ENCODE measurements around the gene CACNA1A.
"Not testable (repeated sequence)": the region's sequence is repeated elsewhere in the genome, so short reads cannot be mapped to it uniquely, and the experiment has no call there.

Gene CACNA1A

DNA sequence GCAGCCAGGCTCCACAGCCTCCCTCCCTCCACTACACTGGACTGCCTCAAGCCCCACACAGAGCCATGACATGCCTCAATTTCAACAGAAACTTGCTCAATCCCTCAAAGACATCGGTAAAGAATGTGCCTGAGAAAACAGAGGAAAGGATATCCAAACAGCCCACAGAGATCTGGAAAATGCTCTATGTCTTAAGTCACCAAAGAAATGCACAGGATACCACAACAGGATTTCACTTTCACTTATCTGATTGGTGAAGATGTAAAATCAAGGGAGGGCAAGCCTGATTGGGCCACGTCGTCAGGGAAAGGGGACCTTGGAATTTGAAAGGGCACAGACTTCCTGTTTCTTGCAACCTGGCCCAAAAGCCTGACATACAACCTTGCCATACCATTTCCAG, 14.2 kb downstream of the CACNA1A start:
- no peak for DNase-seq

DNA sequence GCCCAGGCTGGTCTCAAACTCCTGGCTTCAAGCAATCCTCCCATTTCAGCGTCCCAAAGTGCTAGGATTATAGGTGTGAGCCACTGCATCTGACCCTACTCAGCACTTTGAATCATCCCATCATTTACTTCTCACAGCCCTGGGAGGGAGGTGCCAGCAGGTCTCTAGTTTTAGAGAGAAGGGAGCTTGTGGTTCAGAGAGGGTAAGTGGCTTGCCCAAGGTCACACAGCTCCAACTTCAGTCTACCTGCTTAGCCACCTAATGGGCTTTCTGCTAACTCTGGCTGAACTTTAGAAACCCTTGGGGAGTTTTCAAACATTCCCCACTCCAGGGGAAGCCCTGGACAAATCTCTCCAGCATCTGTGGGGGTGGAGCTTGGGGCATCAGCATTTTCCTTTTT, 18.3 kb downstream of the CACNA1A start:
- DNase-seq: no peak

DNA sequence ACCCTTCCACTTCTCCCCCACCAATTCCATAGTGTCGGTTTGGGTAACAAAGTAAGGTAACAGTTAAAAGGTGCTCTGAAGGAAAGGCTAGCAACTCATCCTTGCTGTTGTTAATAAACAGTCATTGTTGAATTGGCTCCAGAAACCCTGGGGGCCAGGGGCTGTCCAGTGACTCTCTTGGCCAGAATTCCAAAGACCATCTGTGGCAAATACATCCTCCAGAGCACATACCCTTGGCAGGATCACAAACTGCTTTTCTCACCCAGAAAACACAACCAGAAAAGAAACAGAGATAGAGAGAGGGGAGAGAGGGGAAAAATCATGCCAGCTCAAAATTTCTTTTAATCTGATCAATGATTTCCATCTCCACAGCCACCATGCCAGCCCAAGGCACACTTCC, 22.1 kb downstream of the CACNA1A start:
- no peak for DNase-seq

DNA sequence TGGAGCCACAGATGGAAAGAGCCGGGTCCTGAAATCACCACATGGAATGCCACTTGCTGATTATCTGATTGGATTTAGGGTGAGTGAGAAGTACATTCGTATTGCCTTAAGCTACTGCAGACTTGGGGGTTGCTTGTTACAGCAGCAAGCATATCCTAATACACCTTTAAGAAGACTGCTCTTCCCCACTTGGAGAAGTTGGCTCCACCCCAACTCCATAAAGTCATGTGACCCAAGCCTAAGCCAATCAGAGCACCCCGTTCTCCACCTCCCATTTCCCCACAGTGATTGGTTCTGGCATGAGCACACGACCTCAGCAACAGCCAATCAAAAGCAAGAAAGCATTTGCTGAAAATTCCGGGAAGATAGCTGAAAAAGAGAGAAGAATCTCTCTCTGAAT, 23.1 kb downstream of the CACNA1A start:
- no peak for DNase-seq

DNA sequence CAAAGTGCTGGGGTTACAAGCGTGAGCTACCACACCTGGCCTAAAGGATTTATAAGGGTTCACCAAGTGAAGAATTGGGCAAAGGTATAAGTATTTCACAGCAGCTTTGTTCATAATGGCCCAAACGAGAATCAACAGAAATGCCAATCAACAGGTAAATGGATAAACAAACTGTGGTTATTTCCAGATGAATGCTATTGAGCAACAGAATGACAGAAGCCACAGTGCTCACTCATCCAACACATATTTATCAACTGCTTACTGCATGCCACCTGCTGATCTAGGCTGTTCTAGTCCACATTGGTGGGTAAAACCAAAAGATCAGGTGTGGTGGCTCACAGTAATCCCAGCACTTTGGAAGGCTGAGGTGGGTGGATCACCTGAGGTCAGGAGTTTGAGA, 27.7 kb downstream of the CACNA1A start:
- DNase-seq: no peak

DNA sequence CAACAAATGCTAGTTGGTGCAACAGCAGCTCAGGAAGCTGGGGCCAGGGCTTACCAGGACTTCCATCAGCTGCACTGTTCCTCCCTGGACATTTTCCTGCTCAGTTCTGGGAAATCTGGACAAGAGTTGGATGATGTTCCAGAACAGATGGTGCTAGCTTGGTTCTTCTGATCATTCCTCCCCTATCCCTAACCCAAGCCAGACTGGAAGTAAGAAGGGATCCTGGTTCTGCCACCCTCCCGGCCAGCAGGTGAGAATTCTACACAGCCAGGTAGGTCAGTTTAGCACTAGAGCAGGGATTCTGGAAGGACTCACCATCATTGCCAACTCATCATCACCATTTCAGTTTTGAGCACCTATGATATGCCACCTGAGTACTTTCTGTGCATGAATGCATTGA, 30.2 kb downstream of the CACNA1A start:
- no peak for DNase-seq

DNA sequence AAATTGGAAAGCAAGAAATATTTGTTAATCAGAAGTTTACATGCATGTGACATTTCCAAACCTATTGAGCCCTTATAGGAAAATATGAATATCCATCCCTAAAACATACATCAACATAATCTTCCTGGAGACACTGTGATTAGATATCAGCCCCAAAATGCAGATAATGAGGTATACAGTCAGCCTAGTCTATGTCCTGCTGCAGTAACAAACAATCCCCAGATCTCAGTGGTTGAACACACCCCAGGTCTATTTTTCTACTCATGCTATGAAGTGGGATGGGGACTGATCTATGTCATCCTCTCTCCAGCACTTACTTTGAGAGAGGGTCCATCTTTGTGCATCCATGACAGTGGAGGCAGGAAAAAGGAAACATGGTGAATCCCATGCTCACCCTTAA, 31.2 kb downstream of the CACNA1A start:
- no peak for DNase-seq

DNA sequence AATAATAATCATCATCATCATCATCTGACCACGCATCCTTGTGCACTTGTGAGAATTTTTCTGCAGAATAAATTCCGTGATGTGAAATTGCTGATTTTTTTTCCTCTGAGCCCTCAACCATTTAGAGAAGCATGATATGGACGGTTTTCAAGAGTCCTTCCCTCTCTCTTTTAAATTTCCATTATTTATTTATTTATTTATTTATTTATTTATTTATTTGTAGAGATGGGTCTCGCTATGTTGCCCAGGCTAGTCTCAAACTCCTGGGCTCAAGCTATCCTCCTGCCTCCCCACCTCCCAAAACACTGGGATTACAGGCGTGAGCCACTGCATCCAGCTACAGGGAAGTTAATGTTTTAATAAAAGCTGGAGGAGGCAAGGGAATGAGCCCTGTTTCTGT, 39.6 kb downstream of the CACNA1A start:
- no peak for DNase-seq

DNA sequence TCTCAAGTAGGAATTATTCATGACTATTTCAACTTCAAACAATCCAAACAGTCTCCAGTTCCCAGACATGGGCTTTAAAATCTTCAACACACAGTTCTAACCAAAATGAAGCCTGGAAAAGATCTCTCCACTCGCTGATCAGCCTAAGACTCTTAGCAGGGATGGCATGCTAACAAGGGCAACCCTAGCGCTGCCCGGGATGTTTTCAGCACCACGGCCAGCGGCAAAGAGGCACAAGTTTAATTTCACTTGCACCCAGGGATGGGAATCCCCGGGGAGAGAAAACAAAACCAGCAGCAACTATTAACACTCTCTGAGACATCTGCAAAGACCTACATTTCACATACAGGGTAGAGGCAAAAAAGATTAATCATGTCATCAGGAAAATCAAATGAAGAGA, 43.0 kb downstream of the CACNA1A start:
- DNase-seq: no peak

DNA sequence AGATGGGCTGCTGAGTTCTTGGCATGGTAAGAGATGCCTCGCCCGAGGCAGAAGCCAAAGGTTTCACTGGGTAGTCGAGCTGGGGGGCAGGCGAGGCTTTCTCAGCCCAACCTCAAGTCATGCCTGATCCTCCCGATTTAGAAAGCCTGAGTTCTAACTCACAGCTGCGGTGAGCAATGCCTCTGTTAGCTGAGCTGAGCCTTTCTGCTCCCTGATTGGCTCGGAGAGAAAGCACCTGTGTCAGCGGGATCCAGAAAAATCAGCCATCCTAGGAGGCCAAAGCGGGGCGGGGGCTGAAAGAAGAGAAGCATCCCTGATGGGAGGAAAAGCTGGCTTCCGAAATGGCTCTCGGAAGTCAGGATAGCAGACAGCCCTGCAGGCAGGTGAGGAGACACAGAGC, 44.7 kb downstream of the CACNA1A start:
- no peak for DNase-seq

DNA sequence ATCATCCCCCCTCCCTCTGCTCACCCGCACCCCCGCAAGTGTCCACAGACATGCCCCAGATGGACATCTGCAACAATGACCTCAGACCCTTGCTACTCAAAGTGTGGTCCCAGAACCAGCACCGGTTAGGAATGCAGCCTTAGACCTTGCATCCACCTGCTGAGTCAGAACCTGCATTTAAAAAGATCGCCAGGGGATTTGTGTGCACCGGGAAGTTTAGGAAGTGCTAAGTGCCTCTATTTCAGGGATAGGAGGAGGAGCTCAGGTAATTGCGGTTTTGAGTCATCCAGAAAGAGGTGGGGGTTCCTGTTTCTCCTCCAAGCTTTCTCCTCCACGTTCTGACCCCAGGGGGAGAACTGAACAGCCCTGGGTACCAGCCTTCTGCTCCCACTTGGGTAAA, 46.2 kb downstream of the CACNA1A start:
- DNase-seq: no peak

DNA sequence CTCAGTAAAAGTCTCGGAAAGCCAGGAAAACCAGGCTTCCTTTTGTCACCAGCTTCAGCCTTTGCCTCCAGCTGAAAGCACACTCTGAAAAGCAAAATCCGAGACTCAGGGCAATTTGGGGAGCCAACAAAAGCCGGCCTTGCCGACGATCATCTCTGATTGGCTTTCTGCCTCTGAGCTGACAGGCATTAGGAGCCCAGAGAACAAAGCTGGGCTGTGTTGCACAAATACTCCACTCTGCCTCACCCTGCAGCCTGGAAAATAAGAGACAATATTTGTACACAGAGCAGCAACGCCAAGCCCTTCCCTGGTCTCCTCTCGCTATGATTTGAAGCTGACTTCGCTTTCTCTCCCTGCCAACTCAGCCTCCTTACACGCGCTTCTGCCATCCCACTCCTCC, 46.9 kb downstream of the CACNA1A start:
- DNase-seq: no peak

DNA sequence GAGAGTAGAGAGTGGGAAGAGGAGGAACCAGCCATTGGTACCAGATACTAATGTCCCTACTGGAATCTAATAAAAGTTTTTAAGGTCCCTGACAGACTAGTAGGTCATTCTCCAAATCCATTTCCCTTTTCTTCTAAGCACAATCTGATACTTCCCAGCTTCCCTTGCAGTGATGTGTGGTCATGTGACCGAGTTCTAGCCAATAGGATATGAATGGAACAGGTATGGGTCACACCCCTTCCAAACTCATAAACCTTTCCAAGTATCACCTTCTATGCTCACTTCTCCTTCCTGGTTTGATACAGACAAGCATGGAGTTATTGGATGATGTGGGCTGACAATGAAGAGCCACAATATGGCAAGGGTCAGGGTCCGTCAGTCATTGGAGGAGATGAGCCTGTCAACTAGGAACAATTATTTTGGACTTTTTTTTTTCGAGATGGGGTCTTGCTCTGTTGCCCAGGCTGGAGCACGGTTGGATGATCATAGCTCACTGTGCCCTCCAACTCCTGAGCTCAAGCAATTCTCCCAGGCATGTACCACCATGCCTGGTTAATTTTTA, 54.8 kb downstream of the CACNA1A start:
- no peak for DNase-seq

DNA sequence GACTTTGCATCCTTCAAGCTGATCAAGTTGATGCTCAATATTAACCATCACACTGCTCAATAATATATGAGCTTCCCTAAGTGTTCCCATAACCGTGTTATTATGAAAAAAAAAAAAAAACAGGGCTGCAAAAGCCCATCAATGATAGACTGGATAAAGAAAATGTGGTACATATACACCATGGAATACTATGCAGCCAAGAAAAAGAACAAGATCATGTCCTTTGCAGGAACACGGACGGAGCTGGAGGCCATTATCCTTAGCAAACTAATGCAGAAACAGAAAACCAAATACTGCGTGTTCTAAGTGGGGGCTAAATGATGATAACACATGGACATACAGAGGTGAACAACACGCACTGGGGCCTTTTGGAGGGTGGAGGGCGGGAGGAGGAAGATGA, 58.3 kb downstream of the CACNA1A start:
- no peak for DNase-seq

DNA sequence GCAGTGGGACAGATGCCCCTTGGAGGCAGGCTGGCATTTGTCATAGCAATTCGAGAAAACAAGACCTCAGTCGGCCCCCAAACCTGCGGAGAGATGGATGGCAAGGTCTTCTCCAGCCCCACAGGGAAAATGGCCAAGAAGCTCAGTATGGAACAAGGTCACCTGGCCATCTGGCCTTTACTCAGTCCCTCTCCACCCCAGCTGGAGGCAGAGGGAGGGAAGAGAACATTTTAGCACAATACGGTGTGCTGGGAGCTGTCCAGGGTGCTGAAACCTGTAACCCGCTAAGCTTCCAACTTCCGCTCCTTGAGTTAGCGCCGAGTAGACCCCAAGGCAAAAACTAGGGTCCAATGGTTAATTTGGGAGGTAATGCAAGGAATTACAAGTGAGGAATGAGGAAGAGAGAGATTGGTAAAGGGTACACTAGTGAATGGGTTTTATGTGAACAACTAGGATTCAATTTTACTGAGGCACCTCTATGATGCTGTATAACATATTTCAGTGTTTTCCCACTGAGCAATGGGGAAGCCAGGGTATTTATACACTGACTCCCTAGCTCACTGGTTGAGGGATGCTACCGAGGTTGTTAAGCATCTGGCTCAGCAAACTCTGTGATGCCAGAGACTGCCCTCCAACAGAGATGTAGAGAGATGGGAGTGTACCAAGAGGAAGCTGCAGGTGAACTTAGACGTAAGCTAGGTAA, 64.3 kb downstream of the CACNA1A start:
- DNase-seq: no peak

DNA sequence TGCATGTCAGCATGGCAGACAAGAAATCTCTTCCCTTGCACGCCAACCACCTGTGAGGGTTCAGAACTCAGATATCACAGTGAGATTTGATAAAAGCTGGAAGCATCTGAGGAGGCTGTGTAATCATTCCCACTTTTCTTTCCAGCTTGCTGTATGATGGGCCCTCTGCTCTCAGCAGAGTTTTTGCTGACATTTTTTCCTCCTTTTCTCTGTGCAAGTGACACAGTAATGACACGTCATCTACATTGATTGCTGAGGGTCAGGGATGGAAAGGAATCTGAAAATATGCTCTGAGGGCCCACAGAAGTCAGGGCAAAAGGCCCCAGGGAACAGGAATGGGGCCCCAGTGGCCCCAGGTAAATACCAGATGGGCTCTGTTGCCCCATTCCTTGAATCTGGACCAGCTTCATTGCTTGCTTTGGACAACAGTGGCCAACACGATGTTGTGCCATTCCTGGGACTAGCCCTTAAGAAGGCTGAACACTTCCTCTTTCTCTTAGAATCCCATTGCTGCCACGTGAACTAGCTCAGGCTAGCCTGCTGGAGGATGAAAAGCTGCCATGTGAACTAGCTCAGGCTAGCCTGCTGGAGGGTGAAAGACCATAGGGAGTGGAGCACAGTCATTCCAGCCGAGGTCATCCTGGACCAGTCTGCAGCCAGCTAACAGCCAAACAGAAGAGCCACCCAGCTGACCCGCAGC, 68.2 kb downstream of the CACNA1A start:
- DNase-seq: no peak

DNA sequence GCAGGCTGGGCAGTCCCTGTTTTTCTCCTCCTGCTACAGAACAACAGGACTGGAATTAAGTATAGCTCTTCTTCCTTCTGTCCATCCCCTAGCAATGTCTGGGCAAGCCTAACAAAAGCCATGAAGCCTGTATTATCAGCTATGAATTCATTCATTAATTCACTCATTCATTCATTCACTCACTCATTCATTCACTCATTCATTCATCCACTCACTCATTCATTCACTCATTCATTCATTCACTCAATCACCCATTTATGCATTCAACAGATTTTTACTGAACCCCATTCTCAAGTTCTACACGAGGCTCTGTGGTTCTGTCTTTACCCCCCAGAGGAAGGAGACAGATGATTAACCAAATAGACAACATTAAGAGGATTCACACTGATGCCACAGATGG, 69.9 kb downstream of the CACNA1A start:
- DNase-seq: no peak

DNA sequence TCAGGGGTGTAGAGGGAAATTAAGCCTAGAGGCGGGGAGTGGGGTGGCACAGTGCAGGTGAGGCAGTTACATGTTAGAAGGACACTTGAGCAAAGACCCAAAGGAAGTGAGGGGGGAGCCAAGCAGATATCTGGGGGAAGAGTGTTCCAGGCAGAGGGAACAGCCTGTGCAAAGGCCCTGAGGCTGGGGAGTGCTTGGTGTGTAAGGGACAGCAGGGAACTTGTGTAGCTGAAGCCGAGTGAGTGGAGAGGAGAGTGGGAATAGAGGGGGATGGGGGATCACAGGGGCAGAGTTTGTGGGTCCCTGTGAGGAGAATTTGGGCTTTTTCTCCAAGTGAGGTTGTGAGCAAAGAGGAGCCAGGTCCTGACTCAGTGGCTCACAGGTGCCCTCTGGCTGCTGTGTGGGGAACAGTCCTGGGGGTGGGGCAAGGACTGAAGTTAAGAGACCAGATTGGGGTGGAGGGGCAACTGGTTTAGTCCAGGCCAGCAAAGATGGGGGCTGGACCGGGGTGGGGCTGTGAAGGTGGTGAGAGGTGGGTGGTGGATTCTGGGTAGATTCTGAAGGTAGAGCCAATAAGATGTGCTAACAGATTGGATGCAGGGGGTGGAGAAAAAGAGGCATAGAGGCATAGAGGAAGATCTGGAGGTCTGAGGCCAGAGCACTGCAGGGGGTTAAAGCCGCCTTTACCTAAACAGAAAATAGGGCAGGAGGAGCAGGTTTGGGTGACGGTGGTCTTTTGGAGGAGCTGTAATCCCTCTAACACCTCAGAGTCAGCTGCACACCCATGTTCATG, 75.3 kb downstream of the CACNA1A start:
- DNase-seq: no peak

DNA sequence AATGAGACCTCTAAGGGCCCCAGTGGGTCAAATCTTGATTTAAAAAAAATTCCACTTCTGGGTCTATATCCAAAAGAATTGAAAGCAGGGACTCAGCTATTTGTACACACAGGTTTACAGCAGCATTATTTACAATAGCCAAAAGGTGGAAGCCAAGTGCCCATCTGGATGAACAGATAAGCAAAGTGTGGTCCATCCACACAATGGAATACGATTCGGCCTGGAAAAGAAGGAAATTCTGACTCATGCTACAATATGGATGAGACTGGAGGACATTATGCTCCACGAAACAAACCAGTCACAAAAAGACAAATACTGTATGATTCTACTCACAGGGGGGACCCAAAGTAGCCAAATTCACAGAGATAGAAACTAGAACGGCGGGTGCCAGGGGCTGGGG, 76.7 kb downstream of the CACNA1A start:
- no peak for DNase-seq

DNA sequence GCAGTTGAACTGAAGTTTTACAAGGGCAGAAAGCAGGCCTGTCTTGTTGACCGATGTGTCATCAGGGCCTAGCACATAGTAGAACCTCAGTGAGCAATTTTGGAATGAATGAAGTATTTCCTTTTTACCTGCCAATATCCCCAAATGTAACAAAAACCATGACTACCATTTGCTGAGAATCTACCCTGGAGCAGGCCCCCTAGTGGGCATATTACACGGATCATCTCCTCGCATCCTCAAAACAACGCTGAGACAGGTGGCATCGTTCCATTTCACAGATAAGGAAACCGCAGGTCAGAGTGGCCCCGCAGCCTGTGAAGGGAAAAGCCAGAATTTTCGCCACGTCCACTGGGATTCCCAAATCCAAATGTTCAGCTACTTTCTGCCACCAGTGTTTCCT, 77.9 kb downstream of the CACNA1A start:
- DNase-seq: no peak

DNA sequence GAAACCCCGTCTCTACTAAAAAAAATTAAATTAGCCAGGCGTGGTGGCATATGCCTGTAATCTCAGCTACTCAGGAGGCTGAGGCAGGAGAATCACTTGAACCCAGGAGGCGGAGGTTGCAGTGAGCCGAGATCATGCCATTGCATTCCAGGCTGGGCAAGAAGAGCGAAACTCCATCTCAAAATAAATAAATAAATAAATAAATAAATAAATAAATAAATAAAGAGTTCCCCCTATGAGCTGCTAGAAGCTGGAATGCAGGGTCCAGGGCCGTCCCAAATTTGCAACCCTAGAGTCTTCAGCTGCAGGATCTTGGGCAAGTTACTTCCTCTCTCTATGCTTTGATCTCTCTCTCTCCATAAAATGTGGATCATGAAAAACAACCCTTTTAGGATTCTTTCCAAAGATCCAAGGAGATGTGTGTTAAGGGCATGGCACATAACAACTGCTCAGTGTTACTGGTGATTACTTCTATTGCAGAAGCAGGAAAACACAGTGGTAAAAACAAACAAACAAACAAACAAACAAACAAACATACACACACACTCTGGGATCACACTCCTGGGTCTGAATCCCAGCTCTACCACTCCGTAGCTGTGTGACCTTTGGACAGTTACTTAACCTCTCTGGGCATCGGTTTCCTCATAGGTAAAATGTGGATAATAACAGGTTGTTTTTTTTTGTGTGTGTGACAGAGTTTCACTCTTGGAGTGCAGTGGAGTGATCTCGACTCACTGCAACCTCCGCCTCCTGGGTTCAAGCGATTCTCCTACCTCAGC, 78.8 kb downstream of the CACNA1A start:
- no peak for DNase-seq

DNA sequence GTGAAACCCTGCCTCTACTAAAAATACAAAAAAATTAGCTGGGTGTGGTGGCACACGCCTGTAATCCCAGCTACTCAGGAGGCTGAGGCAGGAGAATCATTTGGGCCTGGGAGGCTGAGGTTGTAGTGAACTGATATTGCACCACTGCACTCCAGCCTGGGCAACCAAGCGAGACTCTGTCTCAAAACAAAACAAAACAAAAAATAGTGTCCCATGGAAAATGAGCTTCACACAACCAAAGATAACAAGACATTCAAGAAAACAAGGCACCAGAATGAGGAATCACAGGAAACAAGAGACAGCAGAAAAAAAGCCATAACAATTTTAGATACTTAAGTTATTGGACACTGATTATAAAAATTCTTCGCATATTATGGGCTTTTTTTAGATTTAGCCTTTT, 80.4 kb downstream of the CACNA1A start:
- not testable (repeated sequence) for DNase-seq

DNA sequence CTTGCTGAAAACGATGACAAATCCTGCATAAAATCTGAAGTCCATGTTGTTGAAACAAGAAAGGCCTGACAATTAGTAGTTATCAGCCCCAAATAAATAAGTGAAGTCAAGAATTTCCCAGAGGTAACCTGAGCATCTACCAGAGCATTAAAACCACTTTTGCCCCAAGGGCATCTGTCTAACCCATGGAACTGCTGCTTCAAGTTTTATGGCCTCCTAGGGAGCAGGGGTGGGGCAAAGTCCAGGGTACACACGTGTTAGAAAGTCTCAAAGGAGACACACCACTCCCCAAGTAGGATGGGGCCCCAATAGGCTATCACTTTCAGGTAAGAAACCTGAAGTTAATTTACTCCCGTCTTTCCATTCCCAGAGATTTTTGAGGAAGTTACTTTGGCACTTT, 81.1 kb downstream of the CACNA1A start:
- DNase-seq: no peak

Data from NCI-H510A (cell line).